Measurements from ENCODE around the gene PIEZO2.

Gene PIEZO2

GRCh38 chr18:11070593-11070992 lies 78.8 kb downstream of the PIEZO2 start:
- Histone ChIP-seq H3K9ac (ENCODE audit: low read length) (no peak overlapping the region), H3K27me3 (ENCODE audit: low read length) (no peaks in the 10 kb centered on the region), H3K4me2 (ENCODE audit: low read depth, low read length, poor library complexity, severe bottlenecking) (no peak overlapping the region), H2AFZ (ENCODE audit: low read depth, low read length, severe bottlenecking) (no peak overlapping the region), H3K27ac (ENCODE audit: low read depth, low read length) (no peak overlapping the region), H3K36me3 (ENCODE audit: low read length) (no peaks in the 10 kb centered on the region), H4K20me1 (ENCODE audit: low read depth, low read length) (no peaks in the 10 kb centered on the region), H3K9me3 (ENCODE audit: insufficient read depth, low read length) (no peaks in the 10 kb centered on the region), H3K4me3 (ENCODE audit: insufficient read depth, low read length, poor library complexity, severe bottlenecking) (no peak overlapping the region), H3F3A (ENCODE audit: insufficient read depth) (no peaks in the 10 kb centered on the region), H3K9me2 (replicated peaks; ENCODE audit: insufficient read depth, low read length) (no peaks in the 10 kb centered on the region), H3K79me2 (ENCODE audit: insufficient read depth, low read length) (no peaks in the 10 kb centered on the region)
- TF ChIP-seq CTCF (IDR thresholded peaks at IDR 0.05; ENCODE audit: insufficient read depth, low read length, poor library complexity, severe bottlenecking) (no peak), EZH2phosphoT487 (conservative IDR thresholded peaks at IDR 0.05; ENCODE audit: low read length) (no peak)

GRCh38 chr18:11066038-11066437 lies 83.3 kb downstream of the PIEZO2 start:
- no peaks in the 10 kb centered on the region for H3F3A ChIP-seq (ENCODE audit: insufficient read depth)
- no peaks in the 10 kb centered on the region for H4K20me1 ChIP-seq (ENCODE audit: low read depth, low read length)
- no peak overlapping the region for H2AFZ ChIP-seq (ENCODE audit: low read depth, low read length, severe bottlenecking)
- H3K9me3 ChIP-seq (ENCODE audit: insufficient read depth, low read length), result no peaks in the 10 kb centered on the region
- H3K79me2 ChIP-seq (ENCODE audit: insufficient read depth, low read length), result no peaks in the 10 kb centered on the region
- H3K4me2 ChIP-seq (ENCODE audit: low read depth, low read length, poor library complexity, severe bottlenecking), result no peak overlapping the region
- H3K9me2 ChIP-seq (replicated peaks; ENCODE audit: insufficient read depth, low read length), result no peaks in the 10 kb centered on the region
- no peaks in the 10 kb centered on the region for H3K36me3 ChIP-seq (ENCODE audit: low read length)
- H3K4me3 ChIP-seq (ENCODE audit: insufficient read depth, low read length, poor library complexity, severe bottlenecking), result no peak overlapping the region
- H3K9ac ChIP-seq (ENCODE audit: low read length), result no peak overlapping the region
- TF ChIP-seq EZH2phosphoT487 (conservative IDR thresholded peaks at IDR 0.05; ENCODE audit: low read length) (no peak), CTCF (IDR thresholded peaks at IDR 0.05; ENCODE audit: insufficient read depth, low read length, poor library complexity, severe bottlenecking) (no peak)
- no peak overlapping the region for H3K27ac ChIP-seq (ENCODE audit: low read depth, low read length)
- no peaks in the 10 kb centered on the region for H3K27me3 ChIP-seq (ENCODE audit: low read length)

GRCh38 chr18:11064727-11065460 lies 84.5 kb downstream of the PIEZO2 start:
- TF ChIP-seq EZH2phosphoT487 (conservative IDR thresholded peaks at IDR 0.05; ENCODE audit: low read length) (no peak), CTCF (IDR thresholded peaks at IDR 0.05; ENCODE audit: insufficient read depth, low read length, poor library complexity, severe bottlenecking) (no peak)

More at GRCh38 chr18:11064727-11065460, 84.5 kb downstream of the PIEZO2 start:
- no peaks in the 10 kb centered on the region for H3K36me3 ChIP-seq (ENCODE audit: low read length)
- no peaks in the 10 kb centered on the region for H3K9me2 ChIP-seq (replicated peaks; ENCODE audit: insufficient read depth, low read length)
- H3K9me3 ChIP-seq (ENCODE audit: insufficient read depth, low read length), result no peaks in the 10 kb centered on the region
- no peaks in the 10 kb centered on the region for H4K20me1 ChIP-seq (ENCODE audit: low read depth, low read length)
- H3K27me3 ChIP-seq (ENCODE audit: low read length), result no peaks in the 10 kb centered on the region
- no peaks in the 10 kb centered on the region for H3K79me2 ChIP-seq (ENCODE audit: insufficient read depth, low read length)
- no peak overlapping the region for H3K27ac ChIP-seq (ENCODE audit: low read depth, low read length)
- no peak overlapping the region for H3K4me3 ChIP-seq (ENCODE audit: insufficient read depth, low read length, poor library complexity, severe bottlenecking)
- no peak overlapping the region for H3K9ac ChIP-seq (ENCODE audit: low read length)
- H3F3A ChIP-seq (ENCODE audit: insufficient read depth), result no peaks in the 10 kb centered on the region
- H2AFZ ChIP-seq (ENCODE audit: low read depth, low read length, severe bottlenecking), result no peak overlapping the region
- no peak overlapping the region for H3K4me2 ChIP-seq (ENCODE audit: low read depth, low read length, poor library complexity, severe bottlenecking)

All from SU-DHL-6 (cell line).